AG09319 (cell line): ENCODE measurements around the gene TRAP1.

Experiments
- DNase-seq: peaks from one replicate; pipeline ENCODE4 v3.0.0-alpha.2; 2010; ENCODE audit warnings: low read depth; ENCODE audit errors: extremely low read depth
- TF ChIP-seq, protein P1 (sequence below): IDR thresholded peaks from 2 replicates; pipeline ENCODE4 v1.5.1; 2011; ENCODE audit warnings: low read depth, mild to moderate bottlenecking, inconsistent platforms, low read length, moderate library complexity

Gene TRAP1

GRCh38 chr16:3745751-3746355 is 28.5 kb upstream of the TRAP1 start:
- TF ChIP-seq, protein P1, sequence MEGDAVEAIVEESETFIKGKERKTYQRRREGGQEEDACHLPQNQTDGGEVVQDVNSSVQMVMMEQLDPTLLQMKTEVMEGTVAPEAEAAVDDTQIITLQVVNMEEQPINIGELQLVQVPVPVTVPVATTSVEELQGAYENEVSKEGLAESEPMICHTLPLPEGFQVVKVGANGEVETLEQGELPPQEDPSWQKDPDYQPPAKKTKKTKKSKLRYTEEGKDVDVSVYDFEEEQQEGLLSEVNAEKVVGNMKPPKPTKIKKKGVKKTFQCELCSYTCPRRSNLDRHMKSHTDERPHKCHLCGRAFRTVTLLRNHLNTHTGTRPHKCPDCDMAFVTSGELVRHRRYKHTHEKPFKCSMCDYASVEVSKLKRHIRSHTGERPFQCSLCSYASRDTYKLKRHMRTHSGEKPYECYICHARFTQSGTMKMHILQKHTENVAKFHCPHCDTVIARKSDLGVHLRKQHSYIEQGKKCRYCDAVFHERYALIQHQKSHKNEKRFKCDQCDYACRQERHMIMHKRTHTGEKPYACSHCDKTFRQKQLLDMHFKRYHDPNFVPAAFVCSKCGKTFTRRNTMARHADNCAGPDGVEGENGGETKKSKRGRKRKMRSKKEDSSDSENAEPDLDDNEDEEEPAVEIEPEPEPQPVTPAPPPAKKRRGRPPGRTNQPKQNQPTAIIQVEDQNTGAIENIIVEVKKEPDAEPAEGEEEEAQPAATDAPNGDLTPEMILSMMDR: no peak

GRCh38 chr16:3744018-3744417 is 26.7 kb upstream of the TRAP1 start:
- no peak for DNase-seq
- TF ChIP-seq, protein P1: no peak

More at GRCh38 chr16:3745751-3746355, 28.5 kb upstream of the TRAP1 start:
- DNase-seq: no peak

GRCh38 chr16:3740934-3741333 is 23.6 kb upstream of the TRAP1 start:
- TF ChIP-seq, protein P1: no peak
- no peak for DNase-seq

DNA sequence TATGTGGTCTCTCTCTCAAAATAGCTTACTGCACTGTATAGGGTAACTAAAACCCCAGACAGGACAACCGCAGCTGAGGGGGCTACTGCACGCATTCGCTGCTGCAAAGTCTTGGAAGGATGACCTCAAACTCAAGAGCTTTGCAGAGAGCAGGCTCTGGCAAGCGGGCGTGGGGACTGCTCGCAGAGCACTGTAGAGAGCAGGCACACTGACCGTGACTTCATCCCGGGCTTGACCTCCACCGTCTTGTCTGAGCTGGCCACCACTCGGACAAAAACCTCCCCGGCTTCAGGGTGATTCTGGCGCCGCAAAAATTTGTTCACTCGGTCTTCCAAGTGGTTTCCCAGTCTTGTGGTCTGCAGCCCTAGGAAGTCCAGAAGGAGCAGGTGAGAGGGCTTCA is 22.9 kb upstream of the TRAP1 start:
- TF ChIP-seq, protein P1: no peak
- no peak for DNase-seq

- TF ChIP-seq, protein P1: no peak
- DNase-seq: no peak
Measured at GRCh38 chr16:3739636-3740035, 22.3 kb upstream of the TRAP1 start.

- no peak for DNase-seq
- TF ChIP-seq, protein P1: no peak
Measured at GRCh38 chr16:3738541-3738940, 21.2 kb upstream of the TRAP1 start.

GRCh38 chr16:3738128-3738527 is 20.8 kb upstream of the TRAP1 start:
- no peak for DNase-seq
- TF ChIP-seq, protein P1: no peak
